ENCODE data around the gene GAB2.

DNA sequence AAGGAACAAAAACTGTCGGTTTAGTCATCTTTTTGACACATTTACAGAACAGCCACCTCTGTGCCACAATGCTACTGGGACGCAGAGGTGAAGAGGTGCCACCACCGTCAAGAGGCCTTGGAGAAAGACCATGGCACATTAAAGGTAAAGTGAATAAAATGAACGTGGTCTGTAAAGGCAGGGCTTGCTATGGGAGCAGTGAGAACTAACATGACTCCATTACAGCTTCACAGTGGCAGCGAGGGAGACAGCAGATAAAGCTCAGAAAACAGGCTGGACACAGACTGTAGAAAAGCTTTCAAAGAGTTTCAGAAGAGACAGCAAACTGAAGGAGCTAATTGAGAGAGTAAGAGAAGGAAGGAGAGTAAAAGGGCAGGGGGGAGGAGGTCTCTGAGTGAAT lies 102.9 kb downstream of the GAB2 start:
- TF ChIP-seq CTCF (IDR thresholded peaks at IDR 0.05) (no peak), POLR2A (IDR thresholded peaks at IDR 0.05) (no peak), POLR2AphosphoS5 (IDR thresholded peaks at IDR 0.05) (no peak), EP300 (IDR thresholded peaks at IDR 0.05) (no peak)

Data from stomach (tissue), 4 donors.